Embryonic facial prominence (tissue), 1 donor: ENCODE measurements around the gene FEM1B.
A peak's percentile ranks its signal among the peaks of the same experiment; 100 is the strongest.
"Not testable (repeated sequence)": the region's sequence is repeated elsewhere in the genome, so short reads cannot be mapped to it uniquely, and the experiment has no call there.

Experiments used
- DNase-seq: peaks from one replicate; pipeline ENCODE4 v3.0.0-alpha.2; 2016; ENCODE audit errors: extremely low spot score

Gene FEM1B

GRCh38 chr15:68277603-68278344, at the start of gene FEM1B:
FEM1B (plus strand) TSS chr15:68277745; CDS start chr15:68278418, 673 bp downstream.
- DNase-seq, result peak; percentile 91

- no peak for DNase-seq
These were observed 49.2 kb upstream of the FEM1B start for GRCh38 chr15:68228143-68228970.

GRCh38 chr15:68228971-68229385, 48.6 kb upstream of the FEM1B start:
- no peak for DNase-seq

GRCh38 chr15:68229386-68230156, 48.0 kb upstream of the FEM1B start, which contains the start of gene CLN6:
CLN6 (minus strand) TSS chr15:68229728; CDS start chr15:68229584, 144 bp downstream.
- peak; percentile 60 for DNase-seq

GRCh38 chr15:68230157-68231100, 47.1 kb upstream of the FEM1B start:
- DNase-seq, result no peak

GRCh38 chr15:68231102-68231818, 46.3 kb upstream of the FEM1B start:
- DNase-seq, result no peak

- no peak for DNase-seq
These were observed 45.1 kb upstream of the FEM1B start for GRCh38 chr15:68232449-68232848.

- no peak for DNase-seq
These were observed 44.6 kb upstream of the FEM1B start for GRCh38 chr15:68232937-68233336.

- DNase-seq, result no peak
These were observed 43.5 kb upstream of the FEM1B start for GRCh38 chr15:68234060-68234459.

GRCh38 chr15:68234520-68234919, 43.0 kb upstream of the FEM1B start:
- not testable (repeated sequence) for DNase-seq

GRCh38 chr15:68235022-68235421, 42.5 kb upstream of the FEM1B start:
- no peak for DNase-seq

GRCh38 chr15:68239025-68239424, 38.5 kb upstream of the FEM1B start:
- DNase-seq, result no peak

GRCh38 chr15:68241088-68241935, 36.2 kb upstream of the FEM1B start:
- no peak for DNase-seq

- DNase-seq, result no peak
These were observed 33.3 kb upstream of the FEM1B start for GRCh38 chr15:68244235-68244634.

- no peak for DNase-seq
These were observed 28.4 kb upstream of the FEM1B start for GRCh38 chr15:68249058-68249713.

GRCh38 chr15:68252925-68253534, 24.5 kb upstream of the FEM1B start:
- peak; percentile 47 for DNase-seq

- DNase-seq, result peak; percentile 66
These were observed 20.7 kb upstream of the FEM1B start for GRCh38 chr15:68256675-68257450.

- no peak for DNase-seq
These were observed 18.9 kb upstream of the FEM1B start for GRCh38 chr15:68258692-68259091.
